Activated CD8-positive, alpha-beta memory T cell treated with anti-CD3 and anti-CD28 coated beads, Interleukin-2, amount 10 ng/mL, durations not matched to agents 7 days and 5 days (primary cell): ENCODE data around the gene HYI. TPM values are rescaled to one million over a fixed set of nuclear protein-coding genes. Genes with fewer than 3 reads are reported as not detected.
"Not testable (repeated sequence)": the region's sequence is repeated elsewhere in the genome, so short reads cannot be mapped to it uniquely, and the experiment has no call there.

ENCODE experiments used
- ATAC-seq: fragments of 150-1000 bp; cut with Tn5 transposase; one replicate; pipeline ENCODE4 v1.10.0; 2021; ENCODE audit warnings: moderate library complexity
- CTCF ChIA-PET: fragments of 350-600 bp; sonication (Branson Sonifier 250); formaldehyde crosslinking; loops from one replicate; lab custom pipeline; 2021; ENCODE audit warnings: antibody characterized with exemption; lab: Charles Lee
- DNase-seq: peaks from one replicate; pipeline ENCODE4 v3.0.0-alpha.2; 2020
- H3K27ac Mint-ChIP-seq: one replicate; pipeline ENCODE4 v1.8.0; 2021; ENCODE audit warnings: mild to moderate bottlenecking, mixed read lengths
- H3K27me3 Mint-ChIP-seq: one replicate; pipeline ENCODE4 v1.8.0; 2021; ENCODE audit warnings: mixed read lengths
- H3K36me3 Mint-ChIP-seq: one replicate; pipeline ENCODE4 v1.8.0; 2021; ENCODE audit warnings: mild to moderate bottlenecking, mixed read lengths
- H3K4me1 Mint-ChIP-seq: one replicate; pipeline ENCODE4 v1.8.0; 2021; ENCODE audit warnings: mixed read lengths
- H3K4me3 Mint-ChIP-seq: one replicate; pipeline ENCODE4 v1.8.0; 2021; ENCODE audit warnings: mild to moderate bottlenecking, moderate library complexity, mixed read lengths
- H3K9me3 Mint-ChIP-seq: one replicate; pipeline ENCODE4 v1.8.0; 2022; ENCODE audit warnings: low read depth, mixed read lengths
- total RNA-seq, 2 experiments: library from RNA; stranded (reverse); gene quantifications; one replicate each; pipeline ENCODE4 v1.2.3, GENCODE V29; 2021

The HYI gene
- total RNA-seq, 2 experiments from 2014 or later, result 7.1 to 8.0 TPM

DNA sequence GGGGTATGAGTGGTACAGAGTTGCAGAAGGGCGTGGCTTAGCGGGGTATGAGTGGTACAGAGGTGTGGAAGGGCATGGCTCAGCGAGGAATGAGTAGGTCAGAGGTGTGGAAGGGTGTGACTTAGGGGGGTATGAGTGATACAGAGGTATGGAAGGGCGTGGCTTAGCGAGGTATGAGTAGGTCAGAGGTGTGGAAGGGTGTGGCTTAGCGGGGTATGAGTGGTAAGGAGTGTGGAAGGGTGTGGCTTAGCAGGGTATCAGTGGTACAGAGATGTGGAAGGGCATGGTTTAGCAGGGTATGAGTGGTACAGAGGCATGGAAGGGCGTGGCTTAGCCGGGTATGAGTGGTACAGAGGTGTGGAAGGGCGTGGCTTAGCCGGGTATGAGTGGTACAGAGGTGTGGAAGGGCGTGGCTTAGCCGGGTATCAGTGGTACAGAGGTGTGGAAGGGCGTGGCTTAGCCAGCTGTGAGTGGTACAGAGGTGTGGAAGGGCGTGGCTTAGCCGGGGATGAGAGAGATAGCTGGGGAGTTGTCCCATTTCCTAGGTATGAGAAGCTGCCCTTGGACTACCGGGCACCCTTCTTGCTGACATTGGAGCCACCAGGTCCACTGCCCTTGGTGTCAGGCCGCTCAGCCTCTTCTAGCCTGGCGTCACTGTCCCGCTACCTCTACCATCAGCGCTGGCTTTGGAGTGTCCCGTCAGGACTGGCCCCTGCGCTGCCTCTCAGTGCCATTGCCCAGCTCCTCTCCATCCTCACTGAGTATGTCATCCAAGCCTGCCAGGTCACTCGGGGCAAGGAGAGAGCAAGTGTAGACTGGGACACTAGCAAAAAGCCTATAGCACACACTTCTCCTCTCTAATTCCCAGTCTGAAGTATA, 29.8 kb downstream of the HYI start:
- no peaks in the 10 kb centered on the region for H3K27me3 Mint-ChIP-seq
- no peak overlapping the region for H3K27ac Mint-ChIP-seq
- CTCF ChIA-PET, result no interaction called here
- DNase-seq (no peak), ATAC-seq (peak; percentile 52)
- H3K36me3 Mint-ChIP-seq, result peaks cover 15% of the 10 kb centered on the region
- H3K9me3 Mint-ChIP-seq, result no peaks in the 10 kb centered on the region
- no peaks in the 10 kb centered on the region for H3K4me1 Mint-ChIP-seq
- H3K4me3 Mint-ChIP-seq, result no peak overlapping the region

DNA sequence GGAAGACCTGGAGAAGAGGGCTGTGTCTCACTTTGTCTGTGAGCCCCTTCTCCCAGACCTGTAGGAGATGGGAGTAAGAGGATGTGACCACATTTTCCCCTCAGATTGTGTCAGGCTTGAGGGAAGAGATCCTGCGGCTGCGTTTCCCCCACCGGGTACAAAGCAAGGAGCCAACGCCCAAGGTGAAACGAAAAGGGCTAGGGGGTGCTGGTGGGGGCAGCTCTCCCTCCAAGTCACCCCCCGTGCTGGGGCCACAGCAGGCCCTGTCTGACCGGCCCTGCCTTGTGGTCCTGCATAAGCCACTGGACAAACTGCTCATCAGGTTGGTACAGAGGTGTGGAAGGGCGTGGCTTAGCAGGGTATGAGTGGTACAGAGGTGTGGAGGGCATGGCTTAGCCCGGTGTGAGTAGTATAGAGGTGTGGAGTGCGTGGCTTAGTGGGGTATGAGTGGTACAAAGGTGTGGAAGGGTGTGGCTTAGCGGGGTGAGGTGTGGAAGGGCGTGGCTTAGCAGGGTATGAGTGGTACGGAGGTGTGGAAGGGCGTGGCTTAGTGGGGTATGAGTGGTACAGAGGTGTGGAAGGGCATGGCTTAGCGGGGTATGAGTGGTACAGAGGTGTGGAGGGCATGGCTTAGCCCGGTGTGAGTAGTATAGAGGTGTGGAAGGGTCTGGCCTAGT, 30.6 kb downstream of the HYI start:
- Mint-ChIP-seq H3K4me3 (no peak overlapping the region), H3K27me3 (no peaks in the 10 kb centered on the region), H3K27ac (no peak overlapping the region), H3K9me3 (no peaks in the 10 kb centered on the region), H3K4me1 (no peaks in the 10 kb centered on the region), H3K36me3 (peaks cover 15% of the 10 kb centered on the region)
- DNase-seq, result no peak
- ATAC-seq, result no peak
- CTCF ChIA-PET, result no interaction called here

DNA sequence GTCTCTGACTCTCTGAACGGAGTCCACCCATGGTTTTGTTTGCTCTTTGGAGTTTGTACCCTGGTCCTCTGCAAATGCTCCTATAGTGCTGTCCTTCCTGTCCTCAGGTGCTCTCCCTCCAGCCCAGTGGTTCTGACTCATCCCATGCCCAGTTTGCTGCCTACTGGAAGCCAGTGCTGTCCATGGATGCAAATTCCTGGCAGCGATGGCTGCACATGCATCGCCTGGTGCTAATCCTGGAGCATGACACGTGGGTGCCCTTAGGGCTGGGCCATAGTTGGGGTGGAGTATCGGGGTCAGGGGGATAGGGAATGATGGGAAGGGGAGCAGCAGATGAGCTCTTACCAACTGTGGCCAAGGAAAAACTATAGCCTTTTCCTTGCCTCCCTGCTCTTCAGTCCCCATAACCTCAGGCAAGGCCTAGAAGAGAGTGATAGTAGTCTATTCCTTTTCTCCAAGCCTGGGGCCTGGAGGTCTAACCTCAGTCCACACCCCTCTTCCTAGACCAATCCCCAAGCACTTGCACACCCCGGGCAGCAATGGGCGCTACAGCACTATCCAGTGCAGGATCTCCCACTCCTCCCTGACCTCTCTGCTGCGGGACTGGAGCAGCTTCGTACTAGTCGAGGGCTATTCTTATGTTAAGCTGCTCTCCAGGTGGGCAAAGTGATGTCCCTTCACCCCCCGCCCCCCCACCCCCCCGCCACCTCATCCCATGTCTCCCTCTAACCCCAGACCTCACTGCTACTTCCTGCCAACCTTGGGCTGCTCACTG, 31.6 kb downstream of the HYI start:
- no peaks in the 10 kb centered on the region for H3K27me3 Mint-ChIP-seq
- ATAC-seq (no peak), DNase-seq (no peak)
- no peaks in the 10 kb centered on the region for H3K4me1 Mint-ChIP-seq
- peaks cover 11% of the 10 kb centered on the region for H3K36me3 Mint-ChIP-seq
- H3K27ac Mint-ChIP-seq, result no peak overlapping the region
- H3K9me3 Mint-ChIP-seq, result no peaks in the 10 kb centered on the region
- H3K4me3 Mint-ChIP-seq, result no peak overlapping the region
- CTCF ChIA-PET, result no interaction called here

DNA sequence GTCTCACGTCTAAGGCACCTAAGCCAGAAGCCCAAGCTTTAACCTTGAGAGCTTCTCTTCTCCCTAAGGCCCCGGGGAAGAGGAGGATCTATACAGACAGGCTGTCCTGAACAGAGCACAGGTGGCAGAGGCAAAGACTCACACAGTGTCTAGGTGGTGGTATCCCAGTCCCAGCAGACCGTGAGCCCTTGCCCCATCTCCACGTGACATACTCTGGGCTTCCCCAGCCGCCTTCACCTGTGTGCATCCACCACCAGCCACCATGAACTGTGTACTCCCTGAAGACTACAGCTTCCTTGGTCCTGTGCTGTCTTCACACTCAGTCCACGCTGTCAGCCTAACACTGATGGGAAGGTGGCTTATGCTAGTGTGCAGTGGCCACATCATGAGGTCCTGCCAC, 32.3 kb downstream of the HYI start:
- no peaks in the 10 kb centered on the region for H3K4me1 Mint-ChIP-seq
- no peak overlapping the region for H3K4me3 Mint-ChIP-seq
- DNase-seq (no peak), ATAC-seq (no peak)
- CTCF ChIA-PET, result interaction anchor here (0.6 kb wide), 1 partner anchor 194 kb away, joined by 3 read pairs; no protein-coding TSS in a partner anchor
- H3K27ac Mint-ChIP-seq, result no peak overlapping the region
- no peaks in the 10 kb centered on the region for H3K27me3 Mint-ChIP-seq
- H3K36me3 Mint-ChIP-seq, result peaks cover 8% of the 10 kb centered on the region
- no peaks in the 10 kb centered on the region for H3K9me3 Mint-ChIP-seq

GRCh38 chr1:43420874-43421273, 32.9 kb downstream of the HYI start:
- Mint-ChIP-seq H3K27ac (no peak overlapping the region), H3K4me3 (no peak overlapping the region), H3K9me3 (no peaks in the 10 kb centered on the region), H3K27me3 (no peaks in the 10 kb centered on the region), H3K4me1 (no peaks in the 10 kb centered on the region), H3K36me3 (peaks cover 8% of the 10 kb centered on the region)
- no peak for DNase-seq
- CTCF ChIA-PET, result no interaction called here
- no peak for ATAC-seq

- no peak overlapping the region for H3K4me3 Mint-ChIP-seq
- H3K4me1 Mint-ChIP-seq, result no peaks in the 10 kb centered on the region
- CTCF ChIA-PET, result interaction anchor here (0.6 to 1.6 kb wide), 2 partner anchors 181 to 193 kb away, joined by 4 read pairs; no protein-coding TSS in a partner anchor
- no peaks in the 10 kb centered on the region for H3K9me3 Mint-ChIP-seq
- peaks cover 8% of the 10 kb centered on the region for H3K36me3 Mint-ChIP-seq
- no peak overlapping the region for H3K27ac Mint-ChIP-seq
- H3K27me3 Mint-ChIP-seq, result no peaks in the 10 kb centered on the region
- DNase-seq (no peak), ATAC-seq (no peak)
Measured at GRCh38 chr1:43419627-43420425, 33.9 kb downstream of the HYI start.

GRCh38 chr1:43418858-43419257, 34.9 kb downstream of the HYI start:
- Mint-ChIP-seq H3K36me3 (peaks cover 10% of the 10 kb centered on the region), H3K4me3 (no peak overlapping the region), H3K9me3 (no peaks in the 10 kb centered on the region), H3K4me1 (no peaks in the 10 kb centered on the region), H3K27ac (no peak overlapping the region), H3K27me3 (no peaks in the 10 kb centered on the region)
- DNase-seq (no peak), ATAC-seq (no peak)
- CTCF ChIA-PET, result interaction anchor here (0.6 to 1.6 kb wide), 3 partner anchors 180 to 192 kb away, joined by 3 to 4 read pairs (median 4); no protein-coding TSS in a partner anchor

- CTCF ChIA-PET, result interaction anchor here (0.5 to 7.0 kb wide), 3 partner anchors 177 to 653 kb away, joined by 3 to 102 read pairs (median 18); no protein-coding TSS in a partner anchor
- H3K27me3 Mint-ChIP-seq, result no peaks in the 10 kb centered on the region
Measured at GRCh38 chr1:43415901-43416300, 37.8 kb downstream of the HYI start.

GRCh38 chr1:43414634-43415223, 39.0 kb downstream of the HYI start:
- CTCF ChIA-PET, result interaction anchor here (0.6 to 7.0 kb wide), 24 partner anchors 14 to 502 kb away, joined by 3 to 102 read pairs (median 4); partner anchors contain the start of genes CDC20, ELOVL1 and KDM4A
- DNase-seq, result peak; percentile 72
- no peak overlapping the region for H3K4me3 Mint-ChIP-seq
- H3K4me1 Mint-ChIP-seq, result no peaks in the 10 kb centered on the region
- peak; percentile 93 for ATAC-seq
- no peaks in the 10 kb centered on the region for H3K27me3 Mint-ChIP-seq
- H3K36me3 Mint-ChIP-seq, result peaks cover 9% of the 10 kb centered on the region
- H3K27ac Mint-ChIP-seq, result no peak overlapping the region
- H3K9me3 Mint-ChIP-seq, result no peaks in the 10 kb centered on the region

More at GRCh38 chr1:43415901-43416300, 37.8 kb downstream of the HYI start:
- Mint-ChIP-seq H3K9me3 (no peaks in the 10 kb centered on the region), H3K4me1 (no peaks in the 10 kb centered on the region), H3K36me3 (peaks cover 8% of the 10 kb centered on the region), H3K4me3 (no peak overlapping the region), H3K27ac (no peak overlapping the region)
- ATAC-seq (no peak), DNase-seq (no peak)

- H3K36me3 Mint-ChIP-seq, result peaks cover 15% of the 10 kb centered on the region
- ATAC-seq, H3K9me3 Mint-ChIP-seq, H3K4me3 Mint-ChIP-seq, H3K27ac Mint-ChIP-seq, H3K27me3 Mint-ChIP-seq, H3K4me1 Mint-ChIP-seq, DNase-seq: not testable (repeated sequence)
- CTCF ChIA-PET, result interaction anchor here (1.4 to 7.0 kb wide), 4 partner anchors 181 to 340 kb away, joined by 3 to 102 read pairs (median 12); no protein-coding TSS in a partner anchor
Measured at GRCh38 chr1:43413426-43413825, 40.3 kb downstream of the HYI start.

GRCh38 chr1:43410571-43410970, 43.2 kb downstream of the HYI start:
- CTCF ChIA-PET, result interaction anchor here (7.0 kb wide), 1 partner anchor 183 kb away, joined by 102 read pairs; no protein-coding TSS in a partner anchor
- H3K36me3 Mint-ChIP-seq, result peaks cover 24% of the 10 kb centered on the region
- no peak overlapping the region for H3K4me3 Mint-ChIP-seq
- no peaks in the 10 kb centered on the region for H3K9me3 Mint-ChIP-seq
- H3K4me1 Mint-ChIP-seq, result no peaks in the 10 kb centered on the region
- H3K27me3 Mint-ChIP-seq, result no peaks in the 10 kb centered on the region
- H3K27ac Mint-ChIP-seq, result no peak overlapping the region
- ATAC-seq (no peak), DNase-seq (no peak)

- H3K36me3 Mint-ChIP-seq, result peaks cover 31% of the 10 kb centered on the region
- ATAC-seq (no peak), DNase-seq (no peak)
- H3K27me3 Mint-ChIP-seq, result no peaks in the 10 kb centered on the region
- no peak overlapping the region for H3K4me3 Mint-ChIP-seq
- no peak overlapping the region for H3K27ac Mint-ChIP-seq
- H3K9me3 Mint-ChIP-seq, result no peaks in the 10 kb centered on the region
- CTCF ChIA-PET, result no interaction called here
- no peaks in the 10 kb centered on the region for H3K4me1 Mint-ChIP-seq
Measured at GRCh38 chr1:43405876-43406234, 47.9 kb downstream of the HYI start.
